Left forelimb (tissue), 1 donor: ENCODE data around the gene GCK.

Experiments used
- DNase-seq: peaks from one replicate; pipeline ENCODE4 v3.0.0-alpha.2; 2018; ENCODE audit warnings: low spot score

The GCK gene

GRCh38 chr7:44222776-44223261, 33.6 kb upstream of the GCK start:
- DNase-seq = no peak

- DNase-seq = no peak
These were observed 32.8 kb upstream of the GCK start for GRCh38 chr7:44222074-44222473.

- no peak for DNase-seq
These were observed 32.1 kb upstream of the GCK start for GRCh38 chr7:44221231-44221791.

GRCh38 chr7:44220358-44221112, 31.3 kb upstream of the GCK start:
- no peak for DNase-seq

GRCh38 chr7:44220046-44220357, 30.8 kb upstream of the GCK start:
- no peak for DNase-seq

GRCh38 chr7:44219371-44220045, 30.3 kb upstream of the GCK start:
- DNase-seq = no peak

GRCh38 chr7:44218418-44219201, 29.4 kb upstream of the GCK start:
- DNase-seq = no peak

GRCh38 chr7:44217852-44218402, 28.7 kb upstream of the GCK start:
- no peak for DNase-seq

- no peak for DNase-seq
These were observed 28.0 kb upstream of the GCK start for GRCh38 chr7:44217223-44217714.

- no peak for DNase-seq
These were observed 27.4 kb upstream of the GCK start for GRCh38 chr7:44216521-44217222.

GRCh38 chr7:44216019-44216418, 26.8 kb upstream of the GCK start:
- no peak for DNase-seq

GRCh38 chr7:44215531-44215930, 26.3 kb upstream of the GCK start:
- no peak for DNase-seq

GRCh38 chr7:44213877-44214388, 24.7 kb upstream of the GCK start:
- DNase-seq = no peak

- no peak for DNase-seq
These were observed 24.1 kb upstream of the GCK start for GRCh38 chr7:44213206-44213876.

- no peak for DNase-seq
These were observed 23.4 kb upstream of the GCK start for GRCh38 chr7:44212581-44213184.

- no peak for DNase-seq
These were observed 22.8 kb upstream of the GCK start for GRCh38 chr7:44212018-44212417.

GRCh38 chr7:44211126-44211675, 22.0 kb upstream of the GCK start:
- no peak for DNase-seq

- DNase-seq = no peak
These were observed 20.9 kb upstream of the GCK start for GRCh38 chr7:44210107-44210506.

GRCh38 chr7:44208085-44208484, 18.8 kb upstream of the GCK start:
- DNase-seq = no peak

- DNase-seq = no peak
These were observed 16.8 kb upstream of the GCK start for GRCh38 chr7:44206008-44206407.
